PFSK-1 (cell line): ENCODE measurements around the gene GPR17.

ENCODE experiments used
- POLR2AphosphoS5 ChIP-seq: IDR thresholded peaks from 2 replicates; pipeline ENCODE4 v1.6.1; 2012; ENCODE audit warnings: low read depth, mild to moderate bottlenecking, control low read depth, low read length, moderate library complexity
- TAF1 ChIP-seq: IDR thresholded peaks from 2 replicates; pipeline ENCODE4 v1.6.1; 2012; ENCODE audit warnings: low read length, control low read depth, borderline replicate concordance; ENCODE audit not compliant: insufficient read depth
- TF ChIP-seq, protein P1 (sequence below), 2 experiments: IDR thresholded peaks; 2 replicates each; pipeline versions ENCODE4 v1.6.1 to v1.8.0; 2011 to 2012; ENCODE audit warnings: low read depth in 2 of 2, low read length in 2 of 2, control low read depth in 1 of 2, inconsistent platforms in 1 of 2, mild to moderate bottlenecking in 1 of 2, moderate library complexity in 1 of 2; ENCODE audit not compliant: insufficient read depth in 1 of 2

DNA sequence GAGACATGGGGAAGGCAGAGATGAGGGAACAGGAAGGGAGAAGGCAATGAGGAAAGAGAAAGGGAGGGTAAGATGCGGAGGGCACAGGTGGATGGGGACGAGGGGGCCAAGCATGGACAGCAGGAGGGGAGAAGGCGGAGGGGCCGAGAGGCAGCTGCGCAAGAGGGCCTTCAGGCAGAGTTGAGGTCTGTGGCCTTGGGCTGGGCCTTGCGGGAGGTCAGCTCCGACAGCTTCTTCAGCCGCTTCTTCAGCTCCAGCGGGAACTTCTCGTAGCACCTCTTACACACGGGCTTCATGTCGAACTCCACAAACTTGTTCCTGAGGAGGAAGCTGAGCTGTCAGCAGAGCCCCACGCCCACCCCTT lies 6.9 kb upstream of the GPR17 start:
- TF ChIP-seq, protein P1, sequence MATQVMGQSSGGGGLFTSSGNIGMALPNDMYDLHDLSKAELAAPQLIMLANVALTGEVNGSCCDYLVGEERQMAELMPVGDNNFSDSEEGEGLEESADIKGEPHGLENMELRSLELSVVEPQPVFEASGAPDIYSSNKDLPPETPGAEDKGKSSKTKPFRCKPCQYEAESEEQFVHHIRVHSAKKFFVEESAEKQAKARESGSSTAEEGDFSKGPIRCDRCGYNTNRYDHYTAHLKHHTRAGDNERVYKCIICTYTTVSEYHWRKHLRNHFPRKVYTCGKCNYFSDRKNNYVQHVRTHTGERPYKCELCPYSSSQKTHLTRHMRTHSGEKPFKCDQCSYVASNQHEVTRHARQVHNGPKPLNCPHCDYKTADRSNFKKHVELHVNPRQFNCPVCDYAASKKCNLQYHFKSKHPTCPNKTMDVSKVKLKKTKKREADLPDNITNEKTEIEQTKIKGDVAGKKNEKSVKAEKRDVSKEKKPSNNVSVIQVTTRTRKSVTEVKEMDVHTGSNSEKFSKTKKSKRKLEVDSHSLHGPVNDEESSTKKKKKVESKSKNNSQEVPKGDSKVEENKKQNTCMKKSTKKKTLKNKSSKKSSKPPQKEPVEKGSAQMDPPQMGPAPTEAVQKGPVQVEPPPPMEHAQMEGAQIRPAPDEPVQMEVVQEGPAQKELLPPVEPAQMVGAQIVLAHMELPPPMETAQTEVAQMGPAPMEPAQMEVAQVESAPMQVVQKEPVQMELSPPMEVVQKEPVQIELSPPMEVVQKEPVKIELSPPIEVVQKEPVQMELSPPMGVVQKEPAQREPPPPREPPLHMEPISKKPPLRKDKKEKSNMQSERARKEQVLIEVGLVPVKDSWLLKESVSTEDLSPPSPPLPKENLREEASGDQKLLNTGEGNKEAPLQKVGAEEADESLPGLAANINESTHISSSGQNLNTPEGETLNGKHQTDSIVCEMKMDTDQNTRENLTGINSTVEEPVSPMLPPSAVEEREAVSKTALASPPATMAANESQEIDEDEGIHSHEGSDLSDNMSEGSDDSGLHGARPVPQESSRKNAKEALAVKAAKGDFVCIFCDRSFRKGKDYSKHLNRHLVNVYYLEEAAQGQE (IDR thresholded peaks at IDR 0.05; ENCODE audit: insufficient read depth in 1 of 2, low read depth in 2 of 2, low read length in 2 of 2): no peak
- TF ChIP-seq POLR2AphosphoS5 (no peak), TAF1 (no peak)
